Islet of Langerhans (tissue), 1 donor: Measurements from ENCODE around the gene UBE2J1.

Source experiments
- FAIRE-seq: peaks from one replicate; lab custom pipeline; 2011; peaks lifted over from hg19 to GRCh38; lab: Jason Lieb, UNC

Gene UBE2J1

GRCh38 chr6:89289710-89290109 is 62.8 kb downstream of the UBE2J1 start:
- no peak for FAIRE-seq

GRCh38 chr6:89287351-89288028 is 65.0 kb downstream of the UBE2J1 start:
- FAIRE-seq: no peak

- no peak for FAIRE-seq
Observed at GRCh38 chr6:89286516-89286915, 66.0 kb downstream of the UBE2J1 start.

GRCh38 chr6:89284963-89285735 is 67.4 kb downstream of the UBE2J1 start:
- FAIRE-seq: no peak

- no peak for FAIRE-seq
Observed at GRCh38 chr6:89284081-89284480, 68.4 kb downstream of the UBE2J1 start.

GRCh38 chr6:89282749-89283148 is 69.8 kb downstream of the UBE2J1 start:
- no peak for FAIRE-seq

- FAIRE-seq: no peak
Observed at GRCh38 chr6:89281779-89282246, 70.7 kb downstream of the UBE2J1 start.

- no peak for FAIRE-seq
Observed at GRCh38 chr6:89278956-89279355, 73.6 kb downstream of the UBE2J1 start.
